Neuronal stem cell (in vitro differentiated cells): Measurements from ENCODE around the gene CAPZA1.

Source experiments
- DNase-seq: peaks from one replicate; pipeline ENCODE4 v3.0.0-alpha.2; 2013; ENCODE audit warnings: low spot score
- H2AFZ ChIP-seq: one replicate; pipeline ENCODE4 v1.6.1; 2013; ENCODE audit warnings: mild to moderate bottlenecking, low read length, inconsistent platforms
- H2AK5ac ChIP-seq: 2 replicates; pipeline ENCODE4 v1.6.1; 2013; ENCODE audit warnings: low read depth, mild to moderate bottlenecking, inconsistent platforms, low read length, moderate library complexity, mixed read lengths
- H2BK120ac ChIP-seq: 2 replicates; pipeline ENCODE4 v1.6.1; 2013; ENCODE audit warnings: low read depth, mild to moderate bottlenecking, inconsistent platforms, low read length, moderate library complexity, mixed read lengths
- H2BK12ac ChIP-seq: one replicate; pipeline ENCODE4 v1.6.1; 2013; ENCODE audit warnings: low read length, inconsistent platforms
- H2BK15ac ChIP-seq: 2 replicates; pipeline ENCODE4 v1.6.1; 2013; ENCODE audit warnings: mild to moderate bottlenecking, low read length, inconsistent platforms, mixed read lengths
- H2BK5ac ChIP-seq: one replicate; pipeline ENCODE4 v1.6.1; 2013; ENCODE audit warnings: inconsistent platforms, mild to moderate bottlenecking, low read length, moderate library complexity
- H3K14ac ChIP-seq: one replicate; pipeline ENCODE4 v1.6.1; 2013; ENCODE audit warnings: low read length, inconsistent platforms
- H3K18ac ChIP-seq: 2 replicates; pipeline ENCODE4 v1.6.1; 2013; ENCODE audit warnings: low read length, inconsistent platforms
- H3K23ac ChIP-seq: 2 replicates; pipeline ENCODE4 v1.6.1; 2013; ENCODE audit warnings: low read depth, mild to moderate bottlenecking, mixed read lengths, low read length, inconsistent platforms; ENCODE audit not compliant: poor library complexity
- H3K27ac ChIP-seq: replicated peaks from 3 replicates; pipeline ENCODE4 v1.5.1; 2013; ENCODE audit warnings: low read length, inconsistent platforms
- H3K27me3 ChIP-seq, 3 experiments: 2 replicates each; pipeline ENCODE4 v1.6.1; 2013; ENCODE audit warnings: low read length in 3 of 3, mild to moderate bottlenecking in 2 of 3, inconsistent platforms in 1 of 3, low read depth in 1 of 3, mixed read lengths in 1 of 3, moderate library complexity in 1 of 3; ENCODE audit not compliant: control insufficient read depth in 3 of 3, insufficient read depth in 3 of 3
- H3K36me3 ChIP-seq, 2 donors: replicated peaks in 1 of 2; 2 replicates each; pipeline ENCODE4 v1.6.1; 2013; ENCODE audit warnings: low read length in 2 of 2; ENCODE audit not compliant: control insufficient read depth in 2 of 2, insufficient read depth in 2 of 2
- H3K4ac ChIP-seq: 2 replicates; pipeline ENCODE4 v1.6.1; 2013; ENCODE audit warnings: inconsistent platforms, mild to moderate bottlenecking, low read length, moderate library complexity
- H3K4me1 ChIP-seq, 2 donors: 1 replicate in 1 of 2; 2 replicates in 1 of 2; pipeline ENCODE4 v1.6.1; 2013; ENCODE audit warnings: low read length in 2 of 2, low read depth in 1 of 2; ENCODE audit not compliant: control insufficient read depth in 2 of 2, insufficient read depth in 1 of 2
- H3K4me2 ChIP-seq: one replicate; pipeline ENCODE4 v1.6.1; 2013; ENCODE audit warnings: mild to moderate bottlenecking, low read length, inconsistent platforms; ENCODE audit not compliant: insufficient read depth, poor library complexity, severe bottlenecking
- H3K4me3 ChIP-seq, 2 donors: 2 replicates each; pipeline ENCODE4 v1.5.1; 2013; ENCODE audit warnings: low read length in 2 of 2, mild to moderate bottlenecking in 2 of 2, inconsistent platforms in 1 of 2, moderate library complexity in 1 of 2
- H3K79me1 ChIP-seq: one replicate; pipeline ENCODE4 v1.6.1; 2013; ENCODE audit warnings: low read depth, mild to moderate bottlenecking, inconsistent platforms, low read length, moderate library complexity
- H3K9ac ChIP-seq: one replicate; pipeline ENCODE4 v1.6.1; 2013; ENCODE audit warnings: mild to moderate bottlenecking, low read depth, low read length, inconsistent platforms; ENCODE audit not compliant: poor library complexity
- H3K9me3 ChIP-seq, 2 donors: replicated peaks in 1 of 2; 2 replicates each; pipeline versions ENCODE3 to v1.6.1; 2013; ENCODE audit warnings: low read length in 2 of 2, mild to moderate bottlenecking in 2 of 2, inconsistent platforms in 1 of 2, low read depth in 1 of 2, mixed read lengths in 1 of 2, moderate library complexity in 1 of 2; ENCODE audit not compliant: control insufficient read depth in 2 of 2, insufficient read depth in 1 of 2
- H4K8ac ChIP-seq: one replicate; pipeline ENCODE4 v1.6.1; 2013; ENCODE audit warnings: low read depth, mild to moderate bottlenecking, inconsistent platforms, low read length, moderate library complexity
- H4K91ac ChIP-seq: one replicate; pipeline ENCODE4 v1.6.1; 2013; ENCODE audit warnings: low read length, low read depth, mild to moderate bottlenecking, inconsistent platforms; ENCODE audit not compliant: poor library complexity
- WGBS, 2 donors: extraction: QIAGEN DNeasy Blood & Tissue Kit; methylation state at CpG; one replicate each; pipeline ENCODE4 v1.1.7; 2013; ENCODE audit warnings: missing lambda C conversion rate in 2 of 2, mixed read lengths in 1 of 2; ENCODE audit not compliant: insufficient read length in 2 of 2, insufficient replicate concordance in 1 of 2; ENCODE audit errors: extremely low coverage in 2 of 2; 5-methylcytosine and 5-hydroxymethylcytosine counted together

Gene CAPZA1

DNA sequence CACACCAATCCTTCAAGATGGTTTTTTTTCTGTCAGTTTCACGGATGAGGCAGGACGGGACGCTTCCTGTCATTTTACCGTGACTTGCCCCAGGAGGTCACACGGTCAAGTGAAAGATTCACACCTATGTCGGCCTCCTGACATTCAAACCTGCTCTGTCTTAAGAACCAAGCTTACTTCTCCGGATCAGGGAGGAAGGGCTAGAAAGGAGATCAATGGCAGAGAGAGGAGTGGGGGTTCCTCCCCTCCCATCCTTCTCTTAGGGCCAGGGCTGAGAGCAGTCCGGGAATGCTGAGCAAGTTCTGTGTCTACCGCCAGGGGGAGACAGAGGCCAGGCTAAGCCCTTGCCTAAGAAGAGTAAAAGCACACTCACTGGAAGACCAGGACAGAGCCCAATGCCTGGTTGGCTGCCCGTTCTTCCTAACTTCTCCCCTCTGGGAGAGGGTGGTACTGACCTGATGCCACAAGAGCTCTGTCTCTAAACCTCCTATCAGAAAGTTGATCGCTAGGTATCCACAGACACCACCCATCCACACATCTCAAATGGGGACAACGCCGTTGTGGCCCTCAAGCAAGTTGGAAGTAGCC is 96.6 kb downstream of the CAPZA1 start:
- H2BK5ac ChIP-seq = no peak overlapping the region
- H3K4me1 ChIP-seq = peaks cover 6 to 12% of the 10 kb centered on the region in 2 donors
- H2BK15ac ChIP-seq = no peak overlapping the region
- H2BK12ac ChIP-seq = no peak overlapping the region
- peak overlapping the region; percentile 96 for H2AFZ ChIP-seq
- H2AK5ac ChIP-seq = no peak overlapping the region
- no peak overlapping the region for H4K91ac ChIP-seq
- peak overlapping the region; percentile 49 to 53 for H3K4me3 ChIP-seq
- peak overlapping the region; percentile 100 for H3K4me2 ChIP-seq
- peak; percentile 95 for DNase-seq
- no peaks in the 10 kb centered on the region for H3K79me1 ChIP-seq
- H3K27ac ChIP-seq = no peak overlapping the region
- peaks cover 8 to 83% (median 31%) of the 10 kb centered on the region in 3 experiments for H3K27me3 ChIP-seq
- H3K18ac ChIP-seq = no peak overlapping the region
- no CpG with 5 or more reads among the region's 13 CpGs for WGBS, 2 donors
- H3K36me3 ChIP-seq = no peaks in the 10 kb centered on the region
- no peak overlapping the region for H3K9ac ChIP-seq
- H2BK120ac ChIP-seq = no peak overlapping the region
- H4K8ac ChIP-seq = no peak overlapping the region
- no peaks in the 10 kb centered on the region for H3K9me3 ChIP-seq
- H3K4ac ChIP-seq = no peak overlapping the region
- H3K23ac ChIP-seq = no peak overlapping the region
- no peak overlapping the region for H3K14ac ChIP-seq

DNA sequence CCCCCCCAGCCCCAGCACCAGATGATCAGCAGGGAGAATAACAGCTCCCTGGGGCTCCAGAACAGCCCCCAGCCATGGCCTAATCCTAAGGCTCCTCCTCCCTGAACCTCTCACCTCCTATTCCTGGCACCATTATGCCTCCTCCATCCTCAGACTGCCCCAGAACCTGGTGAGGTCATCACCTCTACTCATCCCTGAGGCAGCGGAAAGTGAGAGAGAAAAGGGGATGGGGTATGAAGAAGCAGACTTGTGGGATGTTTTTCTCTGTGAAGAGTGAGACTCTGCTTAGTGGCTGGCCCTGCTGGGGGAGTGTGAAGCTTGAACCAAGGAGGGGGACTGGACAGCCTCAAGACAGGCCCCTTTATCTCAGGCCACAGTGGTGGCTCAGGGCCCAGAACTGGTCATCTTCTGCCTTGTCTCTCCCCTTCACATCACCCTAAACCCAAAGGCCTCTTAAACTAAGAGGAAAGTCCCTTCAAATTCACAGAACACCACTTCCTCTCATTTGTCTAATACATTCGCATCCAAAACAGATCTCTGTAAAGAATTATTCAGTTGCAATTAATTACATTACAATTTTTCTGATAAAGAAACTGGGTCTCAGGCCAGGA is 97.7 kb downstream of the CAPZA1 start:
- Histone ChIP-seq H4K8ac (no peak overlapping the region), H2AFZ (no peak overlapping the region), H2BK5ac (no peak overlapping the region), H3K9ac (no peak overlapping the region), H3K4me1 (peaks cover 9 to 13% of the 10 kb centered on the region in 2 donors), H3K18ac (no peak overlapping the region), H3K27ac (no peak overlapping the region), H2AK5ac (no peak overlapping the region), H3K9me3 (no peaks in the 10 kb centered on the region), H4K91ac (no peak overlapping the region), H2BK15ac (no peak overlapping the region), H2BK120ac (no peak overlapping the region), H3K4ac (no peak overlapping the region), H3K79me1 (no peaks in the 10 kb centered on the region), H3K14ac (no peak overlapping the region), H3K4me2 (no peak overlapping the region), H3K4me3 (no peak overlapping the region), H3K23ac (no peak overlapping the region), H2BK12ac (no peak overlapping the region), H3K36me3 (no peaks in the 10 kb centered on the region), H3K27me3 (peaks cover 8 to 72% (median 31%) of the 10 kb centered on the region in 3 experiments)
- no CpG with 5 or more reads among the region's 2 CpGs for WGBS, 2 donors
- no peak for DNase-seq

DNA sequence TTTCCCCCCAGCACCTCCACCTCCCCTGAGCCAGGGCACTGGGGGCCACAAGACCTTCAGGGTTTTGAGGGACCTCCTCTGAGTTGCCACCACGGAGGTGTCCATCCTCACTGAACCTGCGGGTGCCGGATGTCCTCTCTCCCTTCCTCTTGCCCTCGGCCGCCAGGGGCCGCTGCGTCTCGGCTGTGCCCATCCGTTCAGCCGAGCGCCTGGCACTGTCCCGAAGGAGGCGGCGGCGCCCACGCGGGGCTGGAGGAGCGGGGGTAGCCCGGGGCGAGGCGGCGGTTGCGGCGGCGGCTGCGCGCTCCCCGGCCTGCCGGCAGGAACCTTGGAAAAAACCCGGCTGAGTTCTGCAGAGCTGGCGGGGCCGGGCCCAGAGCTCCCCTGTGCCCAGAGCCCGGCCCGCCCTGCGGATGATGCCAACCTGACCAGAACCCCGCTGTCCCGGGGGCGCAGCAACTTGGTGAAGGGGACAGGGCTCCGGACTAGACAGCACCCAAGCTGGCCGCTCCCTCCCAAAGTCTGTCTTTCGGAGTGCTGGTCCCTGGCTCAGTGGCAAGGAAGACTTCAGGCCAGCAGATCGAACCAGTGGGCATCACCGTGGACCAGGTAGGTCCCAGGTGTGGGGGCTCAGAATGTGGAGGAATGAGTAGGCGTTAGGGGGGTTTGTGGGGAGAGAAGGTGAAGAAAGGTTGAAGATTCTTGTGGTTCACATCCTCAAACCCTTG is 99.2 kb downstream of the CAPZA1 start:
- Histone ChIP-seq H4K8ac (no peak overlapping the region), H2AK5ac (peak overlapping the region; percentile 80), H3K9me3 (peaks cover 0 to 2% of the 10 kb centered on the region in 2 donors), H3K79me1 (no peaks in the 10 kb centered on the region), H2BK15ac (peak overlapping the region; percentile 28), H3K14ac (no peak overlapping the region), H3K4me3 (no peak overlapping the region), H3K4me1 (peaks cover 18 to 23% of the 10 kb centered on the region in 2 donors), H2BK12ac (peak overlapping the region; percentile 28), H3K23ac (peak overlapping the region; percentile 20), H3K18ac (peak overlapping the region; percentile 73), H3K4ac (no peak overlapping the region), H3K4me2 (peak overlapping the region; percentile 40), H3K27ac (no peak overlapping the region), H2AFZ (peak overlapping the region; percentile 49), H3K9ac (no peak overlapping the region), H4K91ac (no peak overlapping the region), H2BK5ac (peak overlapping the region; percentile 15), H2BK120ac (no peak overlapping the region), H3K27me3 (peaks cover 8 to 58% (median 25%) of the 10 kb centered on the region in 3 experiments), H3K36me3 (no peaks in the 10 kb centered on the region)
- DNase-seq = peak; percentile 64
- WGBS, 2 donors = no CpG with 5 or more reads among the region's 44 CpGs

DNA sequence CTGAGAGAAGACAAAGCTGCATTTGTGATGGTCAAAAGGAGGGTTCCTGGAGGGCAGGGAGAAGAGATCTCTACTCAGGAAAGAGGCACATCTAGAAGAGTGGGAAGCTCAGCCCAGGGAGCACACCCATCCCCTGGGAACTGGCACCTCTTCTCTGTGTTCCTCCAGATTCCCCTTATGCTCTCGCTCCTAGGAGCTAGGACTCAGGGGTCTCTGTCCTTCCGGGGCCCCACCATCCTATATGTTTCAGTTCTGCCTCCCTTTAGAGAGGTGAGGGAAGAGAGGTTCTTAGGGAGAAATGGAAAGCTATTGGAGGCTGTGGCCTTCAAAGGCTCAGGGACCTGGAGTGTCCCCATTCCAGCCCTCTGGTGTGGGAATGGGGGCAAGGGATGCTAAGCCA is 100.1 kb downstream of the CAPZA1 start:
- Histone ChIP-seq H2AFZ (no peak overlapping the region), H3K4me2 (no peak overlapping the region), H3K79me1 (no peaks in the 10 kb centered on the region), H3K9me3 (peaks cover 0 to 2% of the 10 kb centered on the region in 2 donors), H2AK5ac (no peak overlapping the region), H4K91ac (no peak overlapping the region), H3K4me3 (no peak overlapping the region), H3K9ac (no peak overlapping the region), H3K18ac (no peak overlapping the region), H3K4me1 (peaks cover 16 to 23% of the 10 kb centered on the region in 2 donors), H4K8ac (no peak overlapping the region), H3K23ac (no peak overlapping the region), H3K14ac (no peak overlapping the region), H2BK120ac (no peak overlapping the region), H3K27ac (no peak overlapping the region), H3K27me3 (peaks cover under 1 to 53% (median 16%) of the 10 kb centered on the region in 3 experiments), H2BK5ac (no peak overlapping the region), H2BK15ac (no peak overlapping the region), H2BK12ac (no peak overlapping the region), H3K4ac (no peak overlapping the region), H3K36me3 (no peaks in the 10 kb centered on the region)
- no CpG with 5 or more reads among the region's 2 CpGs for WGBS, 2 donors
- DNase-seq = no peak
